GM20000 (cell line): ENCODE data around the gene ADAMTSL1.

Experiments used
- DNase-seq: peaks from one replicate; pipeline ENCODE4 v3.0.0; 2012; ENCODE audit warnings: low spot score
- TF ChIP-seq, protein P1 (sequence below): IDR thresholded peaks from 2 replicates; pipeline ENCODE4 v1.5.1; 2012; ENCODE audit warnings: mild to moderate bottlenecking, control low read depth; ENCODE audit errors: extremely low read depth, missing control alignments

ADAMTSL1 gene

DNA sequence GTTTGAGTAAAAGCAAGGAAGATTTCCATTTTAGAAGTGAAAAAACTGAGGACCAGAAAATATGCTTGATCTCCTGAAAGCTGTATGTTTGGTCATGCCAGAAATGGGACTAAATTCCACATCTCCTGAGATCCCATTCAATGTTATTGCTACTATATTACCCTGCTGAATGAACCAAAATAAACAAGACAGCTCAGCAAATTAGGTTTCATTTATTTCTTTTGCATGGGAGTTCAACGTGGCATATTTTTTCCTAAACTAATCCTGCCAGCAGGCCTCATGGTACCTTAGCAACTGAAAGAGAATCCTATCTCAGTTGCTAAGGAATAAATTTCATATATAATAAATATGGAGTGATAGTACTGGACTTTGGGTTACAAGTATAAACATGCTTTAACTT is 101.7 kb downstream of the ADAMTSL1 start:
- TF ChIP-seq, protein P1, sequence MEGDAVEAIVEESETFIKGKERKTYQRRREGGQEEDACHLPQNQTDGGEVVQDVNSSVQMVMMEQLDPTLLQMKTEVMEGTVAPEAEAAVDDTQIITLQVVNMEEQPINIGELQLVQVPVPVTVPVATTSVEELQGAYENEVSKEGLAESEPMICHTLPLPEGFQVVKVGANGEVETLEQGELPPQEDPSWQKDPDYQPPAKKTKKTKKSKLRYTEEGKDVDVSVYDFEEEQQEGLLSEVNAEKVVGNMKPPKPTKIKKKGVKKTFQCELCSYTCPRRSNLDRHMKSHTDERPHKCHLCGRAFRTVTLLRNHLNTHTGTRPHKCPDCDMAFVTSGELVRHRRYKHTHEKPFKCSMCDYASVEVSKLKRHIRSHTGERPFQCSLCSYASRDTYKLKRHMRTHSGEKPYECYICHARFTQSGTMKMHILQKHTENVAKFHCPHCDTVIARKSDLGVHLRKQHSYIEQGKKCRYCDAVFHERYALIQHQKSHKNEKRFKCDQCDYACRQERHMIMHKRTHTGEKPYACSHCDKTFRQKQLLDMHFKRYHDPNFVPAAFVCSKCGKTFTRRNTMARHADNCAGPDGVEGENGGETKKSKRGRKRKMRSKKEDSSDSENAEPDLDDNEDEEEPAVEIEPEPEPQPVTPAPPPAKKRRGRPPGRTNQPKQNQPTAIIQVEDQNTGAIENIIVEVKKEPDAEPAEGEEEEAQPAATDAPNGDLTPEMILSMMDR, result no peak
- DNase-seq, result no peak

DNA sequence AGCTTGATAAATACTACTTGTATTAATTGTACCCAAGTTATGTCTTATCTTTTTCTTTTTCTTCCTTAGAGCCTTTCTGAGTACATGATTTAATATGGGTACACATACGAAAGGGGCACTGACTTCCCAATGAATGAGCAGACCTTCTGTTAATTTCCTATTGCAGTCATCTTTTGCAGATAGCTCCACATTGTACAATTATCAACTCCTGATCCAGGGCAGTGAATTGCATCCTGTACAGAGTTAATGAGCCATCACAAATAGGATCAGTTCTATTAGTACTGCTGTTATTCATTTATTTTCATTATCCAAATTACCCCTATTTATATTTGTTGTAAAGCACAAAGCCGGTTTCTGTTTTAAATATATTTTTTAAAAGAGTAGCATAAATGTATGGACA is 105.6 kb downstream of the ADAMTSL1 start:
- TF ChIP-seq, protein P1, result no peak
- DNase-seq, result no peak

DNA sequence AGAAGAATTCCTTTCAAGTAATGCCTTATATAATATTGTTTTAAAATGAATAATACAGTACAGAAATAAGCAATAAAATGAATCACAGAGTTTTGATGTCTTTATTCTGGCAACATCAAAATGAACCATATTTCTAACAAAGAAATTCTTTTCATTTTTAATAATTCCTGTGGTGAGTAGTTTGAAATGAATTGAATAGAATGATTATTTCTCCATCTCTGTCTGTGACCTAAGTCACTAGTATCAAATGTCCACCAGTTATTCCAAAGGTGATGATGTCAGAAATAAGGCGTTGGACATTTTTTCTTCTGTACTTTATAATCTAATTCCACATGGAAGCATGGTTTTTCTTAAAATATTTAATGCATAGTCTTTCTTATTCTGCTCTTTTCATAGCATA is 106.2 kb downstream of the ADAMTSL1 start:
- TF ChIP-seq, protein P1, result no peak
- DNase-seq, result no peak

DNA sequence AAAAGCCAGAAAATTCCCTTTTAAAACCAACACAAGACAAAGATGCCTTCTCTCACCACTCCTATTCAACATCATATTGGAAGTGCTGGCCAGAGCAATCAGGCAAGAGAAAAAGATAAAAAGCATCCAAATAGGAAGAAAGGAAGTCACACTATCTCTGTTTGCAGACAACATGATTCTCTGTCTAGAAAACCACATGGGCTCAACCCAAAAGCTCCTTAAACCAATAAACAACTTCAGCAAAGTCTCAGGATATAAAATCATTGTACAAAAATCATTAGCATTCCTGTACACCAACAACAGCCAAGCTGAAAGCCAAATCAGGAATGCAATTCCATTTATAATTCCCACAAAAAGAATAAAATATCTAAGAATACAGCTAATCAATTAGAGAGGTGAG is 112.0 kb downstream of the ADAMTSL1 start:
- DNase-seq, result no peak
- TF ChIP-seq, protein P1, result no peak

DNA sequence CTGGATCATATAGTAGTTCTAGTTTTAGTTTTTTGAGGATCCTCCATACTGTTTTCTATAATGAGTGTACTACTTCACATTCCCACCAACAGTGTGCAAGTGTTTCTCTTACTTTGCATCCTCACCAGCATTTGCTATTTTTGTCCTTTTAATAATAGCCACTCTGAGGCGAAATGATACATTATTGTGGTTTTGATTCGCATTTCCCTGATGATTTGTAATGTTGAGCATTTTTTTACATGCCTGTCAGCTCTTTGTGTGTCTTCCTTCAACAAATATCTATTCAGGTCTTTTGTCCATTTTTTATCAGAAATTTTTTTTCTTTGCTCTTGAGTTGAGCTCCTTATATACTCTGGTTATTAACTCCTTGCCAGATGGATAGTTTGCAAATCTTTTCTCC is 114.0 kb downstream of the ADAMTSL1 start:
- DNase-seq, result no peak
- TF ChIP-seq, protein P1, result no peak

DNA sequence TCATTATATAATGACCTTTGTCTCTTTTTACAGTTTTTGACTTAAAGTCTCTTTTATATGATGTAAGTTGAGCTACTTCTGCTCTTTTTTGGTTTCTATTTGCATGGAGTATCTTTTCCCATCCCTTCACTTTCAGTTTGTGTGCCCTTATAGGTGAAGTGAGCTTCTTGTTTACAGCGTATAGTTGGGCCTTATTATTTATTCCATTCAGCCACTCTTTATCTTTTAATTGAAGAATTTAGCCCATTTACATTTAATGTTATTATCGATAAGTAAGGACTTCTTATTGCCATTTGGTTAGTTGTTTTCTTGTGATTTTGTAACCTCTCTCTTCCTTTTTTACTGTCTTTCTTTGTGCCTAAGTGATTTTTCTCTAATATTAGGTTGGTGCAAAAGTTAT is 117.3 kb downstream of the ADAMTSL1 start:
- DNase-seq, result no peak
- TF ChIP-seq, protein P1, result no peak

DNA sequence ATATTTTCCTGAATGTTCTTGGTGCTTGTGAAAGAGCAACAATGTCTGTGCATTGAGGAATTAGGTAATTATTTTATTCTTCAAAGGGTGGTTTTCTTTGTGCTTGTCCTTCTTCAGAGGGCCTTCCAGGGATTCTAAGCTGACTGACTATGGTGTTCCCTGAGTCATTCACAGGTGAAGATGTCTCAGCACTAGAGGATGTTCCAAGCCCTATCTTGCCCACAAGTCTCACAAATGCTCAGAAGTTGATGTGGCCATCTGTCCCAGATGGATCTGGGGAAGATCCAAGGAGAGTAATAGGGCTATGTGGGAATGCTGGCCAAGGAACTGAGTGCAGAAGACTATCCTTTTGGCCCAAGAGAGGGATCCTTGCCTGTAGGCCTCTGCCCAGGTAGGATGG is 120.9 kb downstream of the ADAMTSL1 start:
- TF ChIP-seq, protein P1, result no peak
- DNase-seq, result no peak
